A673 (cell line): ENCODE measurements around the gene HBE1. TPM values are rescaled to one million over a fixed set of nuclear protein-coding genes. Genes with fewer than 3 reads are reported as not detected.

ENCODE experiments used
- BruUV-seq: library from RNA; stranded (reverse); fragments of 400-500 nt; replicated peaks from 2 replicates; lab custom pipeline; 2021; lab: Mats Ljungman, UMichigan
- CTCF ChIA-PET: fragments of 300-600 bp; sonication (Branson Sonifier 250); formaldehyde crosslinking; loops from one replicate; lab custom pipeline; 2022; ENCODE audit warnings: antibody characterized with exemption; lab: Charles Lee
- POLR2A ChIA-PET: fragments of 300-600 bp; sonication (Branson Sonifier 250); formaldehyde crosslinking; loops from one replicate; lab custom pipeline; 2022; ENCODE audit warnings: antibody characterized with exemption; ENCODE audit not compliant: low non-redundant PET; lab: Charles Lee
- DNase-seq: peaks from one replicate; pipeline ENCODE4 v3.0.0-alpha.2; 2015; ENCODE audit warnings: low spot score
- H3K27ac ChIP-seq: fragments of 200-600 bp; sonication (generic); 2 replicates; pipeline ENCODE4 v1.5.1; 2016; ENCODE audit warnings: mixed run types, low read depth, mild to moderate bottlenecking, mixed read lengths, antibody characterized with exemption, low read length; ENCODE audit not compliant: poor library complexity, severe bottlenecking
- H3K27me3 ChIP-seq: fragments of 200-600 bp; sonication (generic); replicated peaks from 2 replicates; pipeline ENCODE4 v1.6.1; 2017; ENCODE audit warnings: mixed run types, low read depth, mild to moderate bottlenecking, mixed read lengths, antibody characterized with exemption, low read length; ENCODE audit not compliant: insufficient read depth, poor library complexity
- H3K36me3 ChIP-seq: fragments of 200-600 bp; sonication (generic); 2 replicates; pipeline ENCODE4 v1.6.1; 2016; ENCODE audit warnings: mixed run types, mild to moderate bottlenecking, mixed read lengths, antibody characterized with exemption, low read length; ENCODE audit not compliant: insufficient read depth, poor library complexity, severe bottlenecking
- H3K4me1 ChIP-seq: fragments of 200-600 bp; sonication (generic); 2 replicates; pipeline ENCODE4 v1.6.1; 2017; ENCODE audit warnings: mixed run types, mild to moderate bottlenecking, mixed read lengths, antibody characterized with exemption, low read length; ENCODE audit not compliant: insufficient read depth, poor library complexity, severe bottlenecking
- H3K4me3 ChIP-seq: fragments of 200-600 bp; sonication (generic); 2 replicates; pipeline ENCODE4 v1.5.1; 2016; ENCODE audit warnings: low read depth, mixed run types, mild to moderate bottlenecking, mixed read lengths, low read length; ENCODE audit not compliant: poor library complexity, severe bottlenecking
- H3K9me3 ChIP-seq: fragments of 200-600 bp; sonication (generic); 2 replicates; pipeline ENCODE4 v1.6.1; 2016; ENCODE audit warnings: mixed run types, low read depth, mild to moderate bottlenecking, mixed read lengths, antibody characterized with exemption, low read length; ENCODE audit not compliant: poor library complexity, severe bottlenecking
- CTCF ChIP-seq: fragments of 300-800, 200-600 bp; sonication (generic); conservative IDR thresholded peaks from 2 replicates; pipeline ENCODE4 v1.5.1; 2017; ENCODE audit warnings: low read depth, mild to moderate bottlenecking, antibody characterized with exemption, low read length, moderate library complexity, mixed read lengths
- EZH2 ChIP-seq: fragments of 200-600 bp; sonication (generic); IDR thresholded peaks from 2 replicates; pipeline ENCODE4 v1.6.1; 2017; ENCODE audit warnings: borderline replicate concordance, low read depth, mild to moderate bottlenecking, mixed read lengths, antibody characterized with exemption, low read length; ENCODE audit not compliant: poor library complexity, severe bottlenecking
- intact Hi-C: fragments of 100-400 bp; cut with micrococcal nuclease; formaldehyde crosslinking; loops from one replicate; pipeline ENCODE4 v1.10.0; 2022; ENCODE audit not compliant: unreplicated experiment
- total RNA-seq: library from RNA; stranded (reverse); gene quantifications from 2 replicates; pipeline ENCODE4 v1.2.3, GENCODE V29; 2021

The HBE1 gene
- total RNA-seq, 1 experiment from 2014 or later = not detected

- Histone ChIP-seq H3K4me1 (no peaks in the 10 kb centered on the region), H3K27me3 (no peaks in the 10 kb centered on the region), H3K36me3 (no peaks in the 10 kb centered on the region), H3K27ac (no peak overlapping the region), H3K9me3 (no peaks in the 10 kb centered on the region), H3K4me3 (no peak overlapping the region)
- intact Hi-C loops = no loop called here
- BruUV-seq = no TSS peak
- TF ChIP-seq CTCF = no peak
- ChIA-PET POLR2A (no interaction called here), CTCF (no interaction called here)
- no peak for DNase-seq
Measured at GRCh38 chr11:5307256-5308019, 37.7 kb upstream of the HBE1 start.

GRCh38 chr11:5304046-5304445, 34.3 kb upstream of the HBE1 start:
- H3K4me1 ChIP-seq = no peaks in the 10 kb centered on the region
- no peak for DNase-seq
- no peak overlapping the region for H3K27ac ChIP-seq
- TF ChIP-seq CTCF = no peak
- TF ChIP-seq EZH2 = no peak
- CTCF ChIA-PET = no interaction called here
- no peaks in the 10 kb centered on the region for H3K36me3 ChIP-seq
- no peak overlapping the region for H3K4me3 ChIP-seq
- intact Hi-C loops = no loop called here
- POLR2A ChIA-PET = no interaction called here
- no peaks in the 10 kb centered on the region for H3K27me3 ChIP-seq
- no peaks in the 10 kb centered on the region for H3K9me3 ChIP-seq
- BruUV-seq = no TSS peak

- no peaks in the 10 kb centered on the region for H3K4me1 ChIP-seq
- H3K36me3 ChIP-seq = no peaks in the 10 kb centered on the region
- no peak for DNase-seq
- CTCF ChIA-PET = no interaction called here
- H3K27ac ChIP-seq = no peak overlapping the region
- TF ChIP-seq CTCF (no peak), EZH2 (no peak)
- H3K4me3 ChIP-seq = no peak overlapping the region
- POLR2A ChIA-PET = no interaction called here
- intact Hi-C loops = no loop called here
- H3K27me3 ChIP-seq = no peaks in the 10 kb centered on the region
- no TSS peak for BruUV-seq
- H3K9me3 ChIP-seq = no peaks in the 10 kb centered on the region
Measured at GRCh38 chr11:5303626-5304025, 33.9 kb upstream of the HBE1 start.
